ENCODE results near the gene INPP4A.

GRCh38 chr2:98452396-98453027 is 7.9 kb downstream of the INPP4A start:
- no peak for TF ChIP-seq CTCF (IDR thresholded peaks at IDR 0.05; ENCODE audit: low read depth, low read length)
- no peak for TF ChIP-seq EZH2phosphoT487 (IDR thresholded peaks at IDR 0.05; ENCODE audit: low read depth)

All from OCI-LY3 (cell line).